Endothelial cell of umbilical vein (primary cell): ENCODE data around the gene LGALS3BP. TPM values are rescaled to one million over a fixed set of nuclear protein-coding genes. Genes with fewer than 3 reads are reported as not detected.

Experiments
- BruUV-seq: library from RNA; stranded (reverse); fragments of 400-500 nt; replicated peaks from 2 replicates; lab custom pipeline; 2021; lab: Mats Ljungman, UMichigan
- CTCF ChIA-PET: fragments of 300-600, 350-600 bp; sonication (Branson Sonifier 250); formaldehyde crosslinking; loops from one replicate; lab custom pipeline; 2021; ENCODE audit warnings: antibody characterized with exemption, inconsistent platforms; lab: Charles Lee
- POLR2A ChIA-PET: fragments of 300-600, 350-600 bp; sonication (Branson Sonifier 250); formaldehyde crosslinking; loops from one replicate; lab custom pipeline; 2021; ENCODE audit warnings: antibody characterized with exemption, inconsistent platforms; lab: Charles Lee
- DNase-seq: peaks from one replicate; pipeline ENCODE4 v3.0.0-alpha.2; 2011; ENCODE audit warnings: low read depth, low spot score
- FAIRE-seq: peaks from 2 replicates; lab custom pipeline; 2011; peaks lifted over from hg19 to GRCh38; lab: Jason Lieb, UNC
- H2AFZ ChIP-seq: 2 replicates; pipeline ENCODE4 v1.6.0; 2012; ENCODE audit warnings: low read depth, low read length, control low read depth, inconsistent platforms
- H3K27ac ChIP-seq: 2 replicates; pipeline ENCODE4 v1.5.1; 2011; ENCODE audit warnings: low read depth, mild to moderate bottlenecking, control low read depth, low read length, moderate library complexity; ENCODE audit not compliant: insufficient read depth
- H3K27me3 ChIP-seq, 2 experiments: 2 replicates each; pipeline versions ENCODE4 v1.6.0 to v1.6.1; 2011; ENCODE audit warnings: low read length in 2 of 2, mixed read lengths in 1 of 2; ENCODE audit not compliant: control insufficient read depth in 2 of 2, insufficient read depth in 2 of 2
- H3K36me3 ChIP-seq, 2 experiments: 2 replicates in 1 of 2; 3 replicates in 1 of 2; pipeline ENCODE4 v1.5.1; 2011; ENCODE audit warnings: low read length in 2 of 2, mild to moderate bottlenecking in 1 of 2, moderate library complexity in 1 of 2; ENCODE audit not compliant: control insufficient read depth in 2 of 2, insufficient read depth in 2 of 2; ENCODE audit errors: extremely low read depth in 1 of 2
- H3K4me1 ChIP-seq: 3 replicates; pipeline ENCODE4 v1.5.1; 2011; ENCODE audit warnings: mild to moderate bottlenecking, low read length; ENCODE audit not compliant: control insufficient read depth, insufficient read depth; ENCODE audit errors: extremely low read depth
- H3K4me2 ChIP-seq: 2 replicates; pipeline ENCODE4 v1.6.1; 2011; ENCODE audit warnings: low read length, control low read depth, mixed read lengths; ENCODE audit not compliant: insufficient read depth
- H3K4me3 ChIP-seq, 3 experiments: fragments of 200-600 bp in 1 of 3; sonication (generic), shearing (Covaris generic) in 1 of 3; replicated peaks in 1 of 3; 2 replicates each; pipeline ENCODE4 v1.5.1; 2011 to 2016; ENCODE audit warnings: control low read depth in 3 of 3, low read length in 3 of 3, mild to moderate bottlenecking in 2 of 3, inconsistent platforms in 1 of 3, low read depth in 1 of 3, moderate library complexity in 1 of 3; ENCODE audit not compliant: insufficient read depth in 1 of 3
- H3K79me2 ChIP-seq: 2 replicates; pipeline ENCODE4 v1.6.0; 2012; ENCODE audit warnings: low read length, inconsistent platforms; ENCODE audit not compliant: control insufficient read depth, insufficient read depth
- H3K9ac ChIP-seq: replicated peaks from 2 replicates; pipeline ENCODE3; 2011; ENCODE audit warnings: low read length, control low read depth; ENCODE audit not compliant: insufficient read depth; ENCODE audit errors: extremely low read depth
- H3K9me1 ChIP-seq: replicated peaks from 3 replicates; pipeline ENCODE4 v1.6.0; 2011; ENCODE audit warnings: mild to moderate bottlenecking, low read length; ENCODE audit not compliant: control insufficient read depth, insufficient read depth; ENCODE audit errors: extremely low read depth
- H3K9me3 ChIP-seq: replicated peaks from 2 replicates; pipeline ENCODE4 v1.5.1; 2012; ENCODE audit warnings: low read length, inconsistent platforms; ENCODE audit not compliant: control insufficient read depth, insufficient read depth
- H4K20me1 ChIP-seq: replicated peaks from 2 replicates; pipeline ENCODE3; 2011; ENCODE audit warnings: mild to moderate bottlenecking, low read length; ENCODE audit not compliant: control insufficient read depth, insufficient read depth; ENCODE audit errors: extremely low read depth
- GATA2 ChIP-seq: IDR thresholded peaks from 2 replicates; pipeline ENCODE4 v1.7.0; 2011; ENCODE audit warnings: low read depth, mild to moderate bottlenecking, moderate library complexity, mixed read lengths, low read length; ENCODE audit not compliant: insufficient read length, insufficient read depth
- MYC ChIP-seq: IDR thresholded peaks from one replicate; pipeline ENCODE4 v1.6.1; 2011; ENCODE audit warnings: mild to moderate bottlenecking, low read depth, low read length
- dilution Hi-C: fragments of 300-500 bp; cut with MboI; formaldehyde crosslinking; loops from one replicate; pipeline ENCODE4 v1.15.0; 2019; ENCODE audit warnings: low sequenced_read_pairs; ENCODE audit not compliant: extremely low pct_ligation_motif_present
- intact Hi-C: fragments of 100-400 bp; cut with micrococcal nuclease; formaldehyde crosslinking; loops from one replicate; pipeline ENCODE4 v1.10.0; 2022
- polyA plus RNA-seq, 4 experiments: library from polyadenylated mRNA; depleted of rRNA in 3 of 4; stranded (reverse) in 3 of 4; unstranded in 1 of 4; fragments of >200 nt; gene quantifications; 2 replicates each; pipeline versions ENCODE4 v1.2.1 to v1.2.3, GENCODE V29; 2011 to 2012; ENCODE audit warnings: missing spikeins in 1 of 4
- total RNA-seq: library from RNA; stranded (reverse); gene quantifications from 2 replicates; pipeline ENCODE4 v1.2.3, GENCODE V29; 2021
- TF ChIP-seq, protein P1 (sequence below), 2 donors: IDR thresholded peaks; 1 replicate in 1 of 2; 2 replicates in 1 of 2; pipeline ENCODE4 v1.5.1; 2011; ENCODE audit warnings: low read length in 2 of 2, mild to moderate bottlenecking in 2 of 2, moderate library complexity in 2 of 2, control low read depth in 1 of 2, inconsistent platforms in 1 of 2, low read depth in 1 of 2; ENCODE audit not compliant: insufficient read depth in 1 of 2; ENCODE audit errors: extremely low read depth in 1 of 2

LGALS3BP gene
- total and polyA plus RNA-seq, 2 donors (not counting 3 experiments of a cell fraction or from before 2014, with no cell fraction given): 0.77 to 1.3 TPM

DNA sequence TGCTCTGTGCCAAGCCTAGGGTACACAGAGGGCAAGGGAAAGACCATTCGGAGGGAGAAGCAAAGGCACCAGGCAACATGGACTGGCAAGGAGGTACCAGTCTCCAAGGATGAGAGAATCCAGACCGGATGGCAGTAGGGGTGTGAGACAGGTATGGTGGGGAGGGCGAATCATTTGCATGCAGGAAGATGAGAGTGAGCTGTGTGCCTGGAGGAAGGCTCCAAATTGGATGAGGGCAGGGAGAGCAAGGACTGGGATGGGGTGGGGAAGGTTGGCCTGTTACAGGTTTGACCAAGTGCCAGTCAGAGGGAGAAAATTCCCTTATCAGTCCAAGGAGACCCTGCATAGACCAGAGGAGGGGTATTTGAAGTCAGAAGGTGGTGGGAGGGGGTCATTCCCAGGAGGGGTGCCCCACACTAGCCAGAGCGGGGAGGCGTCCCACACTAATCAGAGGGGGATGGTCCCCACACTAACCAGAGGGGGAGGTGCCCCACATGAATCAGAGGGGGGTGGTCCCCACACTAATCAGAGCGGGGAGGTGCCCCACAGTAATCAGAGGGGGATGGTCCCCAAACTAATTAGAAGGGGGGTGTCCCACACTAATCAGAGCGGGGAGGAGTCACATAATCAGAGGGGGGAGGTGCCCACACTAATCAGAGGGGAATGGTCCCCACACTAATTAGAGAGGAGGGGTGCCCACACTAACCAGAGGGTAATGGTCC is 29.1 kb upstream of the LGALS3BP start:
- ChIA-PET CTCF (interaction anchor here (0.6 to 2.6 kb wide), 6 partner anchors 11 to 36 kb away, joined by 3 to 7 read pairs (median 4); no protein-coding TSS in a partner anchor), POLR2A (interaction anchor here (0.6 kb wide), 1 partner anchor 146 kb away, joined by 5 read pairs; no protein-coding TSS in a partner anchor)
- dilution Hi-C loops: no loop called here
- FAIRE-seq (peak; percentile 49), DNase-seq (no peak)
- peak overlapping the region; percentile 61 for H3K27ac ChIP-seq
- H3K9me3 ChIP-seq: no peaks in the 10 kb centered on the region
- H2AFZ ChIP-seq: no peak overlapping the region
- H4K20me1 ChIP-seq: no peaks in the 10 kb centered on the region
- H3K36me3 ChIP-seq: peaks cover 0 to 3% of the 10 kb centered on the region in 2 experiments
- intact Hi-C loops: loop anchor here (1.0 to 2.0 kb wide), 2 partner anchors 16 to 22 kb away; no protein-coding TSS in a partner anchor
- H3K9me1 ChIP-seq: no peaks in the 10 kb centered on the region
- peaks cover 46% of the 10 kb centered on the region for H3K79me2 ChIP-seq
- peak overlapping the region; percentile 76 for H3K9ac ChIP-seq
- TF ChIP-seq, protein P1, sequence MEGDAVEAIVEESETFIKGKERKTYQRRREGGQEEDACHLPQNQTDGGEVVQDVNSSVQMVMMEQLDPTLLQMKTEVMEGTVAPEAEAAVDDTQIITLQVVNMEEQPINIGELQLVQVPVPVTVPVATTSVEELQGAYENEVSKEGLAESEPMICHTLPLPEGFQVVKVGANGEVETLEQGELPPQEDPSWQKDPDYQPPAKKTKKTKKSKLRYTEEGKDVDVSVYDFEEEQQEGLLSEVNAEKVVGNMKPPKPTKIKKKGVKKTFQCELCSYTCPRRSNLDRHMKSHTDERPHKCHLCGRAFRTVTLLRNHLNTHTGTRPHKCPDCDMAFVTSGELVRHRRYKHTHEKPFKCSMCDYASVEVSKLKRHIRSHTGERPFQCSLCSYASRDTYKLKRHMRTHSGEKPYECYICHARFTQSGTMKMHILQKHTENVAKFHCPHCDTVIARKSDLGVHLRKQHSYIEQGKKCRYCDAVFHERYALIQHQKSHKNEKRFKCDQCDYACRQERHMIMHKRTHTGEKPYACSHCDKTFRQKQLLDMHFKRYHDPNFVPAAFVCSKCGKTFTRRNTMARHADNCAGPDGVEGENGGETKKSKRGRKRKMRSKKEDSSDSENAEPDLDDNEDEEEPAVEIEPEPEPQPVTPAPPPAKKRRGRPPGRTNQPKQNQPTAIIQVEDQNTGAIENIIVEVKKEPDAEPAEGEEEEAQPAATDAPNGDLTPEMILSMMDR (IDR thresholded peaks at IDR 0.05; ENCODE audit: extremely low read depth in 1 of 2, insufficient read depth in 1 of 2, low read depth in 1 of 2, low read length in 2 of 2): no peak
- TF ChIP-seq MYC (no peak), GATA2 (no peak)
- no peaks in the 10 kb centered on the region for H3K27me3 ChIP-seq
- TSS peak; percentile 25 for BruUV-seq
- H3K4me2 ChIP-seq: peak overlapping the region; percentile 53
- H3K4me3 ChIP-seq: peak overlapping the region; percentile 47 to 96 (median 69)
- H3K4me1 ChIP-seq: peaks cover 52% of the 10 kb centered on the region
